HT-29 (cell line): ENCODE measurements around the gene NSMCE1. TPM values are rescaled to one million over a fixed set of nuclear protein-coding genes. Genes with fewer than 3 reads are reported as not detected.

ENCODE experiments used
- DNase-seq: peaks from one replicate; pipeline ENCODE4 v3.0.0-alpha.2; 2015; ENCODE audit warnings: low spot score
- total RNA-seq: library from RNA; depleted of rRNA; stranded (reverse); fragments of >200 nt; shearing (Covaris generic); gene quantifications from 2 replicates; pipeline ENCODE4 v1.2.3, GENCODE V29; 2014

Gene NSMCE1
- total RNA-seq, 1 experiment from 2014 or later: 52.3 TPM

GRCh38 chr16:27244363-27244755 lies 24.2 kb downstream of the NSMCE1 start:
- DNase-seq: no peak

GRCh38 chr16:27243725-27244362 lies 24.7 kb downstream of the NSMCE1 start:
- no peak for DNase-seq

DNA sequence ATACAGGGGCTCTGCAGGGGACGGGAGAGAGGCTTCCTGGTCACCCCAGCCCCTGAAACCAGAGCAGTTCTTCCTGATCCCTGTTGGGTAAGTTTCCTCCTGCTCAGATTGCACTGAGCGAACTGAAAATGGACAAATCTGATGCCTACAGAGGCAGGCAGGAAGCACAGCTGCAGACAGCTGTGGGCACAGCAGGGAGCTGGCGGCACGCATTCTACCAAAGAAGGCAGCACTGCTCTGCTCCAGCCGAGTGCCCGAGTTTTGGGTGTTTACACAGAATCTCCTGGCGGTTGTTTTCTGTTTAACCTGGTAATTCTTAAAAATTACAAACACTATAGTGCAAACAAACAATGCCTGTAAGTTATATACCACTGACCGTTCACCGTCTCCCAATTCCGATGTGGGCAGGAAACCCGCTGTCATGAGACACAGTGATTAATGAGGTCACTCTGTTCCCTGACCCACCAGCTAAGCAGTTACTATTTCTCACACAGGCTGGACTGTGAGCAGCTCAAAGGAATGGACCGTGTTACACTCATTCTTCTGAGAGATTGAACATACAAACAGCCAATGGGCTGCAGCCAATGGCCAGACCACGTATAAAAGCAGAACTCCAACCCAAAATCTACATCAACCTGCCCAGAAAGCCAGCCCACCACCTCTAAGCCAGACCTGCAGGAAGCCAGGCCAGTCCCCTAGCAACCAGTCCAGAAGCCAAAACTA lies 25.5 kb downstream of the NSMCE1 start:
- DNase-seq: no peak

GRCh38 chr16:27242398-27242797 lies 26.2 kb downstream of the NSMCE1 start:
- no peak for DNase-seq

DNA sequence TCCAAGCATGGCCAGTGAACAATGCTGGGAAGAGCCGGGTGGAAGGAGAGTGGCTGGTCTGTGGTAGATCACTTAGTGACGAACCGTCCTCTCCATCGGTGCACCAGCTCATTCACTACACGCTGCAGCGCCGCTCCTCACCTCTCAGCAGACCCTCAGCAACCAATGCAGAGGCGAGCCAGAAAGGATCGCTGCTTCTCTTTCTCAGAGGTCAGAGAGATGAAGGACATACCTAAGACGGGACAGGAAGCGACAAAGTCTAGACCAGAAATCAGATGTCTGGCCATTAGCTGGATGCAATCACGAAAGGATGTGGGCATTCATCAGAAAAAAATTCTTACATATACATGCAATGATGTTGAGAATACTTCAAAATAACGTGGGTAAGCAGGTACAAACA lies 26.9 kb downstream of the NSMCE1 start:
- DNase-seq: no peak

- no peak for DNase-seq
These were observed 27.5 kb downstream of the NSMCE1 start for GRCh38 chr16:27240948-27241531.

DNA sequence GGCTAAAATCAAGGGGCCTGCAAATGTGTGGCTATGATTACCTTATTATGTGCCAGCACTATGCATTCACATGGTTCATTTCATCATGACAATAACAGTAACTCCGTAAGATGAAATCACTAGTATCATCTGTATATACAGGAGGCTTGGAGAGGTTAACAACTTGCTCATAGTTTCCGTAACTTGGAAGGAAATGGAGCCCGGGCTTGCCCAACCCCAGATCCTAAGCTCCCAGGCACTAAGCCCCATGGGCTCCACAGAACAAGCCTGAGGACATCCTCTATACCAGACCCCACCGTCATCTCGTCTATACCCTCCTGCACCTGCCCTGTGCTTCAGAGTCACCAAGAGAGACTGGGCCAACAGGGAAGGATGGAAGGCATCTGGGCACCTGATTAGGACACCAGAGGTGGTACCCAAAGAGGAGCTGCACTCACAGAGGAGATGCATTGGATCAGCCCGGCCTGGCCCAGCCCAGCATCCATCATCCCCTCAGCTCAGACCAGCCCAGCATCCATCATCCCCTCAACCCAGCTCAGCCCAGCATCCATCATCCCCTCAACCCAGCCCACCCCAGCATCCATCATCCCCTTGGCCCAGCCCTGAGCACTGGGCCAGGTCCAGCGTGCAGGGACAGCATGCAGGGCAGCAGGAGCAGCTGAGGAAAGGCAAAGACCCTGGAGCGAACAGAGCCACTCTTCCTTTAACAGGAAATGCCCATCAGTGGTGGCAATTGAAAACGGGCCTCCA lies 28.5 kb downstream of the NSMCE1 start:
- DNase-seq: no peak

GRCh38 chr16:27239026-27239425 lies 29.5 kb downstream of the NSMCE1 start:
- no peak for DNase-seq

- no peak for DNase-seq
These were observed 30.0 kb downstream of the NSMCE1 start for GRCh38 chr16:27238591-27238990.

DNA sequence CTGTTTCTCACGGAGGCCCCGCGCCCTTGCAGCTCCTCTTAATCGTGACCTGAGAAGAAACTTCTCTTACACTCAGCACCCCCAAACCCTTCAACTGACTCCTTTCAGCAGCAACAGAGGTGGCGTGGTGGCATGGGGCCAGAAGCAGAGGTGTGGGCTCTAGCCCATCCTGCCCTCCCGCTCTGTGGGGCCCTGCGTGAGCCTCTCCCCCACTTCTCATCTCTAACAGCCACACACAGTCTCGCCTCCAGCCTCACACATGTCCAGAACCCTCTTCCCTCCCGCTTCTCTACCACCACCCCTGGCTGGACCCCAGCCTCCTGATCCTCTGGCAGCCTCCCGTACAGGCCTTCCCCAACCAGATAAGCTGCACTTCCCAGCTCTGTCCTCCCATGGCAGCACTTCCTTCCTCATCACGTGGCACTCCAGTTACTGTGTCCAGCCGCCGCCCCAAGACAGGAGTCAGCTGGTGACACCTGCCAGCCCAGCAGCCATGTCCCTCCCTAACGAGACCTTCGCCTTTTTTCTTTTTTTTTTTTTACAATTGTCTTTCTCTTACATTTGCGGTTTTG lies 30.5 kb downstream of the NSMCE1 start:
- peak; percentile 39 for DNase-seq

- DNase-seq: no peak
These were observed 31.2 kb downstream of the NSMCE1 start for GRCh38 chr16:27237219-27238015.

GRCh38 chr16:27236635-27237218 lies 31.8 kb downstream of the NSMCE1 start:
- DNase-seq: no peak

GRCh38 chr16:27235938-27236245 lies 32.7 kb downstream of the NSMCE1 start:
- no peak for DNase-seq

DNA sequence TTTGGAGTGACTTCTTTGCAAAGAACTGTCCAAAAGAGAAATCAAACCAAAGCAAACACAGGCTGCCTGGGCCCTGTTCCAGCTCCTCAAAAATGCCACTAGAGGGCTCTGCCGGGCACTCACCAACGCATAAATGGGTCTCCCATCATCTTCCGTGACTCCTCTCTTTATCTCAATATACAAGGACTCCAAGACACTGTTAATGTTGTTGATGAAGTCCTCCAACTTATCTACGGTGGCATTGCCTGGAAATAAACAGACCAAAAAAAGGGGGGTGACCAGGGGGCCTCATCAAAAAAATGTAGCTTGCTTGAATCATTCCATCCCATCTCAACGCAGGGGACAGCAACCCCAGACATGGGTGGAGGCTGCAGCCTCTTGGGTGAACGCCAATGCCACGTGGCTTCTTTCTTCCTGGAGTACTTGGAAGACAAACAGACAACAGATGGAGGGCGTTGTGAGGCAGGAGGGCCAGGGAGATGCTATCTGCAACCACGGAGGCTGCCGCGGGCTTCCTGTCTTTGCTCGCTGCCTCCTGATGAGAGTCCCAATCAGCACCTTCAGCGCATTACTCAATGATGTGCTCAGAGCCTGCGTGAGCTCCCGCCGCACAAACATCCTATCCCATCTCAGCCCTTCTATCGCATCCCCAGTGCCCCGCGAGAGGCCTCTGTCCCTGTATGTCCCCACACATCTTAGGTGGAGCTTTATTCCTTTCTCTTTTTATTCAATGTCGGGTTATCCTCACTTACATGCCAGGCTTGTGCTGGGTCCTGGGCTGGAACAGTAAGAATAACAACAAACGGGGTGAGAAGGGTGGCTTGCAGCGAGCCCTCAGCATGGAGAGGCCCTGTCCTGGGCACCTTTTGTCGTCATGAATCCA lies 33.3 kb downstream of the NSMCE1 start:
- DNase-seq: peak; percentile 88

- no peak for DNase-seq
These were observed 34.0 kb downstream of the NSMCE1 start for GRCh38 chr16:27234603-27235002.

- DNase-seq: no peak
These were observed 34.4 kb downstream of the NSMCE1 start for GRCh38 chr16:27234171-27234570.

- no peak for DNase-seq
These were observed 34.8 kb downstream of the NSMCE1 start for GRCh38 chr16:27233731-27234130.

DNA sequence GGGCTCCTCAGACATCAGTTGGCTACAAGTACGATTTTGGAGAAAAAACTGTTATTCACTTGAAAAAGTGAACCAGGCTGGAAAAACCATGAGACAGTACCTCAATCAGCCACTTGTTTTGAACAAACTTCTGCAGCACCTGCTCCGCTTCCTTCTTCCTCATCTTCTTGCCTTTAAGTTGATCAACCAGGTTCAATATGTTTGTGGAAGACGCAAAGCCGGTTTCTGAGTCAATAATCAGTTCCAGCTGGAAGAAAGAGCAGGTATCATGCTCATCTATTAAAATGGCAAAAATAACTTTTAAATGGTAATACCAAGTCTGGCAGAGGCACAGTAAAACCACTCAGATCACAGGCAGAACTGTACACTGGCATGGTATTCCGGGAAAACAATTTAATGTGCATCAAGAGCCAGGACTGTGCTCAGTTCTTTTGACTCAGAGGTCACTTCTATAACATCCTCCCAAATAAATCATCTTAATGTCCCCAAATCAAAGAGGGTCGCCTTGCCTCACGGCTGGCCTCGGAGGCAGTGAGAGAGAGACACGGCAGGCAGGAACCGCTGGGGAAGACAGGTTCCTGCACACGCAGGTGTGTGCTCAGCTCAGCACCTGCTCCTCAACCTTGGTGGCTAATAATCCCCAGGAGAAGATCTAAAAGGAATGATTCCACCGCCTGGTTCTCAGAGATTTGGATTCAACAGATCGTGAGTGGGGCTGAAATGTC lies 35.5 kb downstream of the NSMCE1 start:
- DNase-seq: no peak
